ENCODE measurements around the gene ATE1. TPM values are rescaled to one million over a fixed set of nuclear protein-coding genes. Genes with fewer than 3 reads are reported as not detected.

ATE1 gene
- total RNA-seq, 1 experiment from 2014 or later: 40.4 TPM

DNA sequence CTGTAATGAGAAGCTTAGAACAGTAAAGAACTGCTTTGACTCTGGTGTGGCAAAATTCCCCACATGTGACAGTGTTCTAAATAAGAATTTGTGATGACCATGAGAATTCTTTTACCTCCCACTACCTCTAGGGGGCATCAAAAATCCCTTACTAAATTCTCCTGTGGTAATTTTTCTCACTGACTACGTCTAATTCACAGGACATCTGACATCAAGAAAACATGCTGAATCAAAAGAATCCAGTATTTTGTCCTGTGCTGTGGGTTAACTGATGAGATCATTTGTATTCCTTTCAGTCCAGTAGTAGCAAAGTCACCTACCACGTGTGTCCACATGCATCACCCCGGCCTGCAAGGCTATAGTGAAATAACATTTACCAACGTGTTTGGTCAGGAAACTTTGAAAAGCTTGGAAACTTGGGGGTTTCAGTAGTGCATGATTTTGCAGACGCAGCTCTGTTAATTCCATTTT lies 103.8 kb downstream of the ATE1 start:
- intact Hi-C loops (cut with micrococcal nuclease): loop anchor here (5.0 kb wide), 1 partner anchor 63 kb away; no protein-coding TSS in a partner anchor
- no peaks in the 10 kb centered on the region for H3K9me3 Mint-ChIP-seq (ENCODE audit: unreplicated experiment)
- no peak overlapping the region for H3K4me3 Mint-ChIP-seq (ENCODE audit: unreplicated experiment)
- H3K27me3 Mint-ChIP-seq (ENCODE audit: insufficient read depth, unreplicated experiment): no peaks in the 10 kb centered on the region
- TF ChIP-seq, protein P1, sequence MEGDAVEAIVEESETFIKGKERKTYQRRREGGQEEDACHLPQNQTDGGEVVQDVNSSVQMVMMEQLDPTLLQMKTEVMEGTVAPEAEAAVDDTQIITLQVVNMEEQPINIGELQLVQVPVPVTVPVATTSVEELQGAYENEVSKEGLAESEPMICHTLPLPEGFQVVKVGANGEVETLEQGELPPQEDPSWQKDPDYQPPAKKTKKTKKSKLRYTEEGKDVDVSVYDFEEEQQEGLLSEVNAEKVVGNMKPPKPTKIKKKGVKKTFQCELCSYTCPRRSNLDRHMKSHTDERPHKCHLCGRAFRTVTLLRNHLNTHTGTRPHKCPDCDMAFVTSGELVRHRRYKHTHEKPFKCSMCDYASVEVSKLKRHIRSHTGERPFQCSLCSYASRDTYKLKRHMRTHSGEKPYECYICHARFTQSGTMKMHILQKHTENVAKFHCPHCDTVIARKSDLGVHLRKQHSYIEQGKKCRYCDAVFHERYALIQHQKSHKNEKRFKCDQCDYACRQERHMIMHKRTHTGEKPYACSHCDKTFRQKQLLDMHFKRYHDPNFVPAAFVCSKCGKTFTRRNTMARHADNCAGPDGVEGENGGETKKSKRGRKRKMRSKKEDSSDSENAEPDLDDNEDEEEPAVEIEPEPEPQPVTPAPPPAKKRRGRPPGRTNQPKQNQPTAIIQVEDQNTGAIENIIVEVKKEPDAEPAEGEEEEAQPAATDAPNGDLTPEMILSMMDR (IDR thresholded peaks at IDR 0.05; ENCODE audit: unreplicated experiment): peak; percentile 64
- H3K4me1 Mint-ChIP-seq (ENCODE audit: insufficient read depth, unreplicated experiment): no peaks in the 10 kb centered on the region
- CTCF ChIA-PET: interaction anchor here (0.6 to 2.9 kb wide), 22 partner anchors 9 to 826 kb away, joined by 3 to 18 read pairs (median 4); no protein-coding TSS in a partner anchor
- BruUV-seq (replicated peaks): no TSS peak
- H3K36me3 Mint-ChIP-seq (ENCODE audit: insufficient read depth, unreplicated experiment): peaks cover 11% of the 10 kb centered on the region
- POLR2A ChIA-PET: interaction anchor here (1.8 kb wide), 1 partner anchor 10 kb away, joined by 3 read pairs; no protein-coding TSS in a partner anchor
- peak; percentile 50 for DNase-seq (ENCODE audit: unreplicated experiment)
- no peak overlapping the region for H3K27ac Mint-ChIP-seq (ENCODE audit: low read depth, unreplicated experiment)

DNA sequence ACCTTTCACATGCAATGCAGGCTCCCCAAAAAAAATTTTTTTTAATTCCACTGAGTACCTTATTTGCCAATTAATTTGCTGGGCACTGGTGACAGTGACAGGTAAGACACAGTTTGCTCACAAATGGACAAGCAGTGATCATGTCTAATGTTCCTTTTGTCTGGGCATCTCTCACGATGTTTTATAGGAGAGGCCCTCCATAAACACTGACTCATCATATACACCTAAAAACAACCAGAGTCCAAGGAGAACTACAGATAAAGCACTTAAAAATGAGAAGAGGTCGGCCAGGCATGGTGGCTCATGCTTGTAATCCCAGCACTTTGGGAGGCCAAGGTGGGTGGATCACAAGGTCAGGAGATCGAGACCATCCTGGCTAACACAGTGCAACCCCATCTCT lies 105.1 kb downstream of the ATE1 start:
- intact Hi-C loops (cut with micrococcal nuclease): loop anchor here (5.0 kb wide), 1 partner anchor 65 kb away; no protein-coding TSS in a partner anchor
- ChIA-PET POLR2A (interaction anchor here (1.1 kb wide), 1 partner anchor 48 kb away, joined by 4 read pairs; no protein-coding TSS in a partner anchor), CTCF (interaction anchor here (0.7 to 2.9 kb wide), 5 partner anchors 9 to 64 kb away, joined by 4 to 18 read pairs (median 6); no protein-coding TSS in a partner anchor)
- H3K9me3 Mint-ChIP-seq (ENCODE audit: unreplicated experiment): no peaks in the 10 kb centered on the region
- TF ChIP-seq, protein P1 (IDR thresholded peaks at IDR 0.05; ENCODE audit: unreplicated experiment): no peak
- no peaks in the 10 kb centered on the region for H3K27me3 Mint-ChIP-seq (ENCODE audit: insufficient read depth, unreplicated experiment)
- H3K36me3 Mint-ChIP-seq (ENCODE audit: insufficient read depth, unreplicated experiment): peaks cover 10% of the 10 kb centered on the region
- no peak overlapping the region for H3K4me3 Mint-ChIP-seq (ENCODE audit: unreplicated experiment)
- DNase-seq (ENCODE audit: unreplicated experiment): no peak
- H3K27ac Mint-ChIP-seq (ENCODE audit: low read depth, unreplicated experiment): peak overlapping the region; percentile 10
- no peaks in the 10 kb centered on the region for H3K4me1 Mint-ChIP-seq (ENCODE audit: insufficient read depth, unreplicated experiment)
- BruUV-seq (replicated peaks): no TSS peak

DNA sequence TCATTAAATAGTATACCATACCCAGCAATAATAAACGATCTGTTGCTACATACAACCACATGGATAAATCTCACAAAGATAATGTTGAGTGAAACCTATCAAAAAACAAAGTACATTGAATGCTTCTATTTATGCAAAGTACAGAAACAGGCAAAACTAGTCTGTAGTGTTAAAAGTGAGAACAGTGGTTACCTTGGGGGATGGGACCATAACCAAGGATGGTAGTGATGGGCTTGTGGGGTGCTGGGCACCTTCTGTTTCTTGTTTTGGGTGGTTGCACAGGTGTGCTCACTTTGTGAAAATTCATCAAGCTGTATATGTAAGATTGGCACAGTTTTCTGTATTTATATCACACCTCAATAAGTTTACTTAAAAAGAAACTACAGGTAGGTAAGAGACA lies 105.7 kb downstream of the ATE1 start:
- H3K36me3 Mint-ChIP-seq (ENCODE audit: insufficient read depth, unreplicated experiment): peaks cover 5% of the 10 kb centered on the region
- peak overlapping the region; percentile 10 for H3K27ac Mint-ChIP-seq (ENCODE audit: low read depth, unreplicated experiment)
- H3K9me3 Mint-ChIP-seq (ENCODE audit: unreplicated experiment): no peaks in the 10 kb centered on the region
- H3K4me3 Mint-ChIP-seq (ENCODE audit: unreplicated experiment): no peak overlapping the region
- intact Hi-C loops (cut with micrococcal nuclease): loop anchor here (5.0 kb wide), 1 partner anchor 65 kb away; no protein-coding TSS in a partner anchor
- DNase-seq (ENCODE audit: unreplicated experiment): no peak
- H3K27me3 Mint-ChIP-seq (ENCODE audit: insufficient read depth, unreplicated experiment): no peaks in the 10 kb centered on the region
- TF ChIP-seq, protein P1 (IDR thresholded peaks at IDR 0.05; ENCODE audit: unreplicated experiment): no peak
- H3K4me1 Mint-ChIP-seq (ENCODE audit: insufficient read depth, unreplicated experiment): no peaks in the 10 kb centered on the region
- BruUV-seq (replicated peaks): no TSS peak
- POLR2A ChIA-PET: interaction anchor here (1.1 kb wide), 1 partner anchor 49 kb away, joined by 4 read pairs; no protein-coding TSS in a partner anchor
- CTCF ChIA-PET: interaction anchor here (0.9 kb wide), 1 partner anchor 15 kb away, joined by 3 read pairs; no protein-coding TSS in a partner anchor

DNA sequence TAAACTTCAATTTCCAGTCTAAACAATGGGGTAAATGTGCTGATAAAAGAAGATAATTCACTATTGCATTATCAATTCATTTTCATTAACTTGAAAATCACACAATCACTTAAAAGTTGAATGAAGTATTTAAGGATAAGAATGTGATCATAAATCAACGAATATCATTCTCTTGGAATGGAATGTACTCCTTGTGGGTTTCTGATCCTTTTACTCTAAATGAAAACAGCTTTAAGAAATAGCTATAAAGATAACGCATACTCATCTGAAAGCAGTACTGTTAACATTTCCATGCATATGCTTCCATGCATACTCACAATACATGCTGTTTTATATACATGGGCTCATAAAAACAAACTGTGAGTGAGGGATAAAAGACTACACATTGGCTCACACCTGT lies 108.8 kb downstream of the ATE1 start:
- intact Hi-C loops (cut with micrococcal nuclease): no loop called here
- Mint-ChIP-seq H3K27me3 (ENCODE audit: insufficient read depth, unreplicated experiment) (no peaks in the 10 kb centered on the region), H3K27ac (ENCODE audit: low read depth, unreplicated experiment) (no peak overlapping the region), H3K4me1 (ENCODE audit: insufficient read depth, unreplicated experiment) (no peaks in the 10 kb centered on the region), H3K4me3 (ENCODE audit: unreplicated experiment) (no peak overlapping the region), H3K36me3 (ENCODE audit: insufficient read depth, unreplicated experiment) (no peaks in the 10 kb centered on the region), H3K9me3 (ENCODE audit: unreplicated experiment) (no peaks in the 10 kb centered on the region)
- TF ChIP-seq, protein P1 (IDR thresholded peaks at IDR 0.05; ENCODE audit: unreplicated experiment): no peak
- BruUV-seq (replicated peaks): no TSS peak
- ChIA-PET CTCF (interaction anchor here (0.7 kb wide), 1 partner anchor 30 kb away, joined by 3 read pairs; no protein-coding TSS in a partner anchor), POLR2A (no interaction called here)
- no peak for DNase-seq (ENCODE audit: unreplicated experiment)
